Esophagus mucosa (tissue), 1 donor: ENCODE measurements around the gene LILRA6. TPM values are rescaled to one million over a fixed set of nuclear protein-coding genes. Genes with fewer than 3 reads are reported as not detected.
"Not testable (repeated sequence)": the region's sequence is repeated elsewhere in the genome, so short reads cannot be mapped to it uniquely, and the experiment has no call there.

Experiments
- ATAC-seq: fragments of 200-7000 bp; cut with Tn5 transposase; one replicate; pipeline ENCODE4 v1.9.1; 2020
- total RNA-seq: library from RNA; stranded (reverse); gene quantifications from one replicate; pipeline ENCODE4 v1.2.4, GENCODE V29; 2023
- donor health status: DM: yes; HTN: yes; CAD: no.

The LILRA6 gene
- total RNA-seq, 1 donor from 2014 or later = not detected

DNA sequence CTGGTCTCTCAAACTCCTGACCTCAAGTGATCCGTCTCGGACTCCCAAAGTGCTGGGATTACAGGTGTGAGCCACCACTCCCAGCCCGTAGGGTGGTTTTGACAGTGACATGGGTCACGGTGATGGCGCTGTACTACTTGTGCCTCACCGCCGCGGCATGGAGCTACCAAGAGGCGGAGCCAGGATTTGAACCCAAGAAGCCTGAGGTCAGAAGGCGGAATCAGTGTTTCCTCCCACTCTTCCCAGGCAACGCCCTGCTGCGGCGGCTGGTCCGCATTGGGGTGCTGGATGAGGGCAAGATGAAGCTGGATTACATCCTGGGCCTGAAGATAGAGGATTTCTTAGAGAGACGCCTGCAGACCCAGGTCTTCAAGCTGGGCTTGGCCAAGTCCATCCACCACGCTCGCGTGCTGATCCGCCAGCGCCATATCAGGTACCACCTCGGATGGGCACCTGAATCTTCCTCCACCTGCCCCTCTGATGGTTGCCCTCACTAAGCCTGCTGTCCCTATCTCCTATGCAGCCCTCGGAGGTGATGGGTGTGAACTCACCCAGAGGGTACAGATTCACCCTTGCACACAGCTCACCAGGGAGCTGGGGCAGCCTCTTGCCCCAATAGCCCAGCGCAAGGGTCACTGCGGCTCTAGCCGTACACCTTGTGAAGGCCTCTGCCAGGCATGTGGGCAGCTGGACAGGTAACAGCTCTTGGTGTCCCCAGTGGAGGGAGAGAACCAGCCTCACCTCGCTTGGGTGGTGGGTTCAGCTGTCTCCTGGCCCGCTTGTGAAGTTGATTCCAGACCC is 36.4 kb downstream of the LILRA6 start:
- ATAC-seq = no peak

- no peak for ATAC-seq
Observed at GRCh38 chr19:54204767-54205468, 37.7 kb downstream of the LILRA6 start.

GRCh38 chr19:54203151-54203611 is 39.4 kb downstream of the LILRA6 start:
- no peak for ATAC-seq

DNA sequence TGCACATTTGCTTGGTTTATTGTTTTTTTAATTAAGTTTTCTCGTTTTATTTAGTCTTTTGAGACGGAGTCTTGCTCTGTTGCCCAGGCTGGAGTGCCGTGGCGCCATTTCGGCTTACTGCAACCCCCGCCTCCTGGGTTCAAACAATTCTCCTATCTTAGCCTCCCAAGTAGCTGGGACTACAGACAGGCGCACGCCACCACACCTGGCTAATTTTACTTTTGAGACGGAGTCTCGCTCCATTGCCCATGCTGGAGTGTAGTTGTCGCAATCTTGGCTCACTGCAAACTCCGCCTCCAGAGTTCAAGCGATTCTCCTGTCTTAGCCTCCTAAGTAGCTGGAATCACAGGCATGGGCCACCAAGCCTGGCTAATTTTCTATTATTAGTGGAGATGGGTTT is 40.6 kb downstream of the LILRA6 start:
- no peak for ATAC-seq

GRCh38 chr19:54201172-54201701 is 41.4 kb downstream of the LILRA6 start:
- ATAC-seq = no peak

DNA sequence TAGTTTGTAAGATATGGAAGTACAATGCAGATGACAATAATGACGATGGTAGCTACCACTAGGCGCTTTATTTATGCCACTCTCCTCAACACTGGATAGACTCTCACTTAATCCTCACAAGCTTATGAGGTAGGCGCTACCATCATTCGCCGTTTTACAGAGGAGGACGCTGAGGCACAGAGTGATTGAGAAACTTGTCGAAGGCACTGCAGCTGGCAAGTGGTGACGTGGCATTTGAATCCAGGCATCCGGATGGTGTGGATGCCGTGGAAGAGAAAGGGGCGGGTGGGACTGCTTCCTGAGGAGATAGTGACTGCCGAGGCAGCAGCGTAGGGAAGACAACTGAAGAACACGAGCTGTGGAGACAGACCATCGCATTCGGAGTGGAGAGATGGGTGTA is 43.2 kb downstream of the LILRA6 start:
- ATAC-seq = no peak

DNA sequence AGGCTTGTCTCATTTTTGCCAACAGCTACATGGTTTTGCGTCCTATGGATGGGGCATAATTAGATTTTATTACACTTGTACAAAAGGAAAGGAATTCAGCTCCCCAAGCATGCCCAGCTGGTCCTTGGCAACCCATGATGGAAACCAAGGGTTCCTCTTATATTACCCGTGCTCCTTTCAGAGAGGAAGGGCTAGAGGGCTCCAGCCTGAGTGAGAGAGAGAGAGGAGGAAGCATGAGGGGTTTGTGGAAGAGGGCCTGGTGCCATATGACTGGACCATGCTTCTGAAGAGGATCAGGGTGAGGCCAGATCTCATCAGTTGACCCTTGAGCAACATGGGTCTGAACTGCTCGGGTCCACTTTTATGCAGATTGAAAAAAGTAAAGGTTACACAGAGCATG is 45.5 kb downstream of the LILRA6 start:
- no peak for ATAC-seq

GRCh38 chr19:54196536-54196935 is 46.1 kb downstream of the LILRA6 start:
- no peak for ATAC-seq

- not testable (repeated sequence) for ATAC-seq
Observed at GRCh38 chr19:54194463-54194862, 48.1 kb downstream of the LILRA6 start.

GRCh38 chr19:54193011-54193410 is 49.6 kb downstream of the LILRA6 start:
- ATAC-seq = no peak

DNA sequence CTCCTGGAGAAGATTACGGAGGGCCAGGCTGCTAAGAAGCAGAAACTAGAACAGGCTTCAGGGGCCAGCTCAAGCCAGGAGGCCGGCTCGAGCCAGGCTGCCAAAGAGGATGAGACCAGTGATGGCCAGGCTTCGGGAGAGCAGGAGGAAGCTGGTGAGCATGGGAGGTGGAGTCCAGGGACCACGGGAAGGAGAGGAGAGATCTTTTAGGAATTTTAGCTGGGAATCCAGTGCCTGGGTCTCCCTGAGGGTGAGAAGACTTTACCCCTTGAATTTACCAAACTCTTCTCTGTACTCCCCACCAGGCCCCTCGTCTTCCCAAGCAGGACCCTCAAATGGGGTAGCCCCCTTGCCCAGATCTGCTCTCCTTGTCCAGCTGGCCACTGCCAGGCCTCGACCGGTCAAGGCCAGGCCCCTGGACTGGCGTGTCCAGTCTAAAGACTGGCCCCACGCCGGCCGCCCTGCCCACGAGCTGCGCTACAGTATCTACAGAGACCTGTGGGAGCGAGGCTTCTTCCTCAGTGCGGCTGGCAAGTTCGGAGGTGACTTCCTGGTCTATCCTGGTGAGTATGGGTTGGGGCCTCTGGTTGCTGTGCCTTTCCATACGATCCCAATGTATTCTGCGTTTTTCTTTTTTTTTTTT is 50.7 kb downstream of the LILRA6 start:
- no peak for ATAC-seq

- ATAC-seq = peak; percentile 38
Observed at GRCh38 chr19:54191011-54191810, 51.4 kb downstream of the LILRA6 start, which contains the start of gene TSEN34. TSS of gene TSEN34 (plus strand) at chr19:54191308. CDS start at chr19:54191365, 57 bp downstream.

GRCh38 chr19:54190503-54191010 is 52.0 kb downstream of the LILRA6 start:
- peak; percentile 78 for ATAC-seq

- ATAC-seq = peak; percentile 83
Observed at GRCh38 chr19:54189735-54190502, 52.7 kb downstream of the LILRA6 start.

DNA sequence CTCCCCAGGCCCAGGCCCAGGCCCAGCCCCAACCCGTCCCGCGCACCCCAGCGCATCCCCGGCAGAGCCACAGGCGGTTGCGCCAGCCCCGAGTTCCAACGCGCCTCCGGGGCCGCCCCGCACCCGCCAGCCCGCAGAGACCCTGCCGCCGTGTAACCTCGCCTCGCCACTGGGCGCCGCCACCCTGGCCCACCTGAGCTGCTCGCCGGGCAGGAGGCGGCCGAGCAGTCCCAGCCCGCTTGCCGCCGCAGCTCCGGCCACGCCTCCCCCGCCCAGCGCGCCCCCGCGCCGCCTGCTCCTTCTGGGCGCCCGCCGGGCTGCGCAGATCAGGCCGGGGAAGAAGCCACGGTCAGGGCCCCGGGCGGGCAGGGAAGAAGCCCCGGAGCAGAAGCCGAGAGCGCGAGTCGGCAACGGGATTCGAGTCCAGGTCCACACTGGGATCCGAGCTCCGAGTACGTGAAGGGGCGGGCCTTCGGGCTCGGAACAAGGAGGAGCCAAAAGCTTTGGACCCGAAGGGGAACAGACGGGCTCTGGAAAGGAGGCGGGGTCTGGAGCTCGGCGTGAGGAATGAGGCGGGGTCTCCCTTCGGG is 53.4 kb downstream of the LILRA6 start, which contains the start of gene MBOAT7:
Gene MBOAT7 (minus strand): TSS at position 436 of the 590 bp plus-strand sequence. CDS start 1,072 bp downstream, outside the sequence.
- ATAC-seq = peak; percentile 4

DNA sequence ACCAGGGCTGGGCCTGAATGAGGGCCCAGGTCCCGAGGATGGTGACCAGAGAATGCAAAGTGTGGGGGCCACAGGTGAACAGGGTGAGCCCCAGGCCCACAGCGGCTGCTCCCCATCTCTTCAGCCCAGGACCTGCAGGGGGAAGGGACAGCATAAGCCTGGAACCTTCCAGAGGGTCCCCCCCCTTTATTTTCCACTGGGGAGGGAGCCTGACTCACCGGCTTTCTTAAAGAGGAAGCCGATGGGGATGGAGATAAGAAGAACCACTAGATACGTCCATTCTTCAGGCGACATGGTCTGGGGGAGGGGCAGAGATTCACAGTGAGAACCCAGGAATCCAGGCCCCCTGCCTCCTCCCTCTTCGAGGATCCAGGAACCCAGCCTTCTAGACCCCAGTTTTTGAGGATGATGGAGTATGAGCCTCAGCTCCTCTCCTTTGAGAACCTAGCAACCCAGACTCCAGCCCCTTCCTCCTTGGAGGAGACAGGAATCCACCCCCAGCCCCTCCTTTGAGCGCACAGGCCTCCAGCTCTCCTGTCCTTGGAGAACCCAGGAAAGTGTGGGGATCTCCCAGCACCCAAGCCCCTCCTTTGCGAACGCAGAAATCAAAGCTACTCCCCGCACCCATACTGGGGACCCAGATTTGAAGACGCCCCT is 54.2 kb downstream of the LILRA6 start:
- no peak for ATAC-seq

DNA sequence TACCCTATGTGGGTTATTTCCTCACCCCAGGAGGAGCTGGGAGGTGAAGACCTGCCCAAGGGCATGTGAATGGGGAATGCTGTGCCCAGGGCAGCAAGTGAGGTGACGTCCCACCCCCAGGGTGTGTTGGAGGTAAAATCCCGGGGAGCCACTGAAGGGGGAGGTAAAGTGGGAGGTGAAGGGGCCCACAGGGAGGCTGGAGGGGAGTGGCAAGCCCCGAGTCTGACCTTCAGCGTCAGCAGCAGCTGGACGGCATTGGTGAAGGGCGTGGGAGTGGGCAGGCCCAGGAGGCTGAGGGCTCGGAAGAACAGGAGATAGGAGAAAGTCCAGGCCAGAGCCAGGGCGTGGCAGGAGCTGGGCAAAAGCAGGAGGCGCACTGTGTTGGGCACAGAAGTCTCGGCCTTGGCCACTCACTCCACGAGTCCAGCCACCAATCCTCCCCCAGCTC is 55.6 kb downstream of the LILRA6 start:
- no peak for ATAC-seq
